Effector CD8-positive, alpha-beta T cell (primary cell): ENCODE results near the gene CFAP43.
"Not testable (repeated sequence)": the region's sequence is repeated elsewhere in the genome, so short reads cannot be mapped to it uniquely, and the experiment has no call there.

Experiments
- DNase-seq: peaks from one replicate; lab custom pipeline; 2025; lab: John Stamatoyannopoulos, UW

The CFAP43 gene

GRCh38 chr10:104232613-104233102, 494 bp upstream of the CFAP43 start:
- no peak for DNase-seq

DNA sequence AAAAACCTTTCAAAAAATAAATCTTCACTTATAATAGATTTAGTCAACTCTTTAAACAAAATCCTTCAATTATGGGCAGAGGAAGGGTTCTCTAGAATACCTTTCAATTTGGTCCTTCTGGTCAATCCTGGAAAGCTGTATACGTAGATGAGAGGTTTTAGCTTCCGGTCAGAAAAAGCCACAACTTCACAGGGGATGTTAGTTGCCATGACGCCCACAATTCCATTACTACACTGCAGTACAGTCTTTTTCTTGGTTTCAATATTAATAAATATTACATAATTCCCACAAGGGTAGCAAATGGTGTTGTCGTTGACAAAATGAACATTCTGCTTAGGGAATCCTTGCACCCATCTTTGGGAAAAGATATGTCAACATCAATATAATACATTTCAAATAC, 1.7 kb downstream of the CFAP43 start:
- DNase-seq = no peak

DNA sequence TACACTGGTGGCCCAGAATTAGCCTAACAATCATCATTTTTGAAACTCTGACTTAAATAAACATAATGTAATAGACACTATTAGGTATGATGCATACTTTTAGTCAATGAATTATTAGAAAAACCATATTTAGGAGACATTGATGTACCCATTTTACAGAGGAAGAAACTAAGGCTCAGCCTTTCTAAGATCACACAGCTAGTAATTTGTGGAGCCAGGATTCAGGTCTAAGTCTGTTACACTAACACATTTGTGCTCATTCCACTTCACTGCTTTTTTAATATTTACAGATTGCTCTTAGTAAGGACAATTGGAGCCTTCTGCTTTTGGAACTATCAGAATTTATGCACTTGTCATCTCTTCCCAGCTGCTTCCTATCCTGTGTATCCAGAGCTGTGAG, 8.9 kb downstream of the CFAP43 start:
- no peak for DNase-seq

DNA sequence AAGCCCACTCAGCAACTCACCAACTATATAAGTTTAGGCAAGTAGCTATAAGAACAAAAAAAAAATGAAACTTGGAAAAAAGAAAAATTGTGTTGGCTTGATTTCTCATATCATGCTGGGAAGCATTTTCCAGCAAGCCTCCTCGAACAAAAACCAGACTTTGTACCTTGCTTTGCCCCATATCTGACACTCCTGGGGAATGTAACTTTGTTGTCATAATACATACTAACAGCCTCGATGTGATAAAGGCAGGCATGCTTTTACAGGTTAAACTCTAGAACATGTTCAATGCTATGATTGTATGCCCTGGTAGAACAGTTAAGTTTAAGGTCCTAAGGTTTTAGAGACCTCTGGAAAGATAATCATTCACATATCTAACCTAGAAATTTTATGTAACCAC, 11.6 kb downstream of the CFAP43 start:
- DNase-seq = no peak

GRCh38 chr10:104218751-104219150, 13.4 kb downstream of the CFAP43 start:
- no peak for DNase-seq

- DNase-seq = no peak
Observed at GRCh38 chr10:104216631-104217030, 15.5 kb downstream of the CFAP43 start.

GRCh38 chr10:104209575-104210198, 22.5 kb downstream of the CFAP43 start:
- peak; percentile 19 for DNase-seq

DNA sequence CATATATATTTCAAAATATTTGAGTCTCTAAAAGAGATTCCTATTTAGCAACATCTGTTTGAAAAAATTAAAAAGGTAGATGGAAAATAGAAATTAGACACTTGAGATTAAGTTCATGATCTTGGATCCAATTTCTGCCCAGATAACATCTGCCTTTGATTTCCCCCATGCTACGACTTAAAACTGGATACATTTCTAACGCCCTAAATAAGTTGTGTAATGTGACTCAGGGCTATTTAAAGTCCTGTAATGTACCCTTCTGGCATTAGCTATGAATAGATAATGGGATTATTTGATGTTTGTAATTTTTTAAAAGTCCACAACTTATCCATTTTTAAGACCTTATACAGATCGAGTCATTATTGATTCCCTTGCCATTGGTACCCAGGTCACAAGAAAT, 23.4 kb downstream of the CFAP43 start:
- DNase-seq = no peak

DNA sequence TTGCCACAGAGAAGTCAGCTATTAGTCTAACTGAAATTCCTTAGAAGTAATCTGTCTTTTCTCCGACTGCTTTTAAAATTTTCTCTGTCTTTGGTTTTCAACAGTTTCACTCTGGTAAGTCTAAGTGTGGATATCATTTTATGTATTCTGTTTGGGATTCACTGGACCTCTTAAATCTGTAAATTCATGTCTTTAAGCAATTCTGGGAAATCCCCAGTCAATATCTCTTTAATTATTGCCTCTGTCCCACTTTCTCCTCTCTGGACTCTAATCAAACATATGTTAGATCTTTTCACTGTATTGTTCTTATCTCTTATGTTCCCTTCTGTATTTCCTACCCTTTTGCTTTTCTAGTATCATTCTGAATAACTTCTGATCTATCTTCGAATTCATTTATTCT, 29.9 kb downstream of the CFAP43 start:
- no peak for DNase-seq

GRCh38 chr10:104201636-104202035, 30.5 kb downstream of the CFAP43 start:
- no peak for DNase-seq

GRCh38 chr10:104199567-104199966, 32.6 kb downstream of the CFAP43 start:
- DNase-seq = no peak

DNA sequence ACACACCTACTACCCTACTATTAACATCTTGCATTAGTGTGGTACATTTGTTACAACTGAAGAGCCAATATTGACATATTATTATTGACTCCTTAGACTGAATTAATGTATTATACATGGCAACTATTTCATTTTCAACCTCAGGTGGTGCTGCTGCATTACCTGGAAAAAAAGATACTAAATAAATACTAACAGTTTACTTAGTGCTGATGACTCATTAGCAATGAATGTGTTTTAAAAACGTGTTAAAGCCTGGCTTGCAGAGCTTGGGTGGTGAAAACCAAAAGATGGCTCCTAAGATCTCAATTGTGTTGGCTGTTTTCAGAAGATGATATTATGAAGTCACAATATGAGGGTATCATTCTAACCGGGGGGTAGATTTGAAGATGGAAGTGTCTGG, 34.8 kb downstream of the CFAP43 start:
- no peak for DNase-seq

DNA sequence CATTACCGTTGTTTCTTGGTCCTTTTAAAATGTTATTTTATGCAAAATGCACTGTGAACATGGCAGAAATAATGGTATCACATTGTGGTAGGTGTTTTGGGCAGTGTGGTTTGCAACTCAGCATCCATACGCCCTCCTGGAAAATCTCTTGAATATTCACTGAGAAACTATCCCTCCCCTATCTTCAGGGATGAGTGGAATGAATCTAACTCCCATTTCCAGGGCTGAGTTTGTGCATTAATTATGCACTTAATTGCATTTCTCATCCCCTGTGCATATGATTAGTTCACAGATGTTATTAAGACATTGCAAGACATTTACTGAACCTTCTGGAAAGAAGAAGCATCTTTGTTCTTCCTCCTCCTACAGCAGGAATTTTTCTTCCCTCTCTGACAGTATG, 36.5 kb downstream of the CFAP43 start:
- DNase-seq = no peak

- no peak for DNase-seq
Observed at GRCh38 chr10:104193787-104194186, 38.4 kb downstream of the CFAP43 start.

DNA sequence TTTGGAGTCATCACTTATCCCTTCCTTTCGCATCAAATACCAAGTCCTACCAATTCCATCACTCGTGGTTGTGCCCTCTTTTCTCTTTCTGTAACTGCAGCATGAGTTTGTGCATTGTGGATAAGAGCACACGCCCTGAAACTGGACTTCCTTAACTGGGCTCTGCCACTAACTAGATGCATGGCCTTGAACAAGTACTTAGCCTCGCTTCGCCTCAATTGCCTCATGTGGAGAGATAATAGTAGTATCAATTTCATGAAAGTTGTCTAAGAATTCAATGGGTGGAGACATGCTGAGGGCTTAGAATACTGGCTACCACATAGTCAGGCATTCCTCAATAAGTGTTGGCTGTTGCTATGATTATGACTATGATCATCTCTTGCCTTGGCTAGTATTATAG, 41.5 kb downstream of the CFAP43 start:
- DNase-seq = no peak

DNA sequence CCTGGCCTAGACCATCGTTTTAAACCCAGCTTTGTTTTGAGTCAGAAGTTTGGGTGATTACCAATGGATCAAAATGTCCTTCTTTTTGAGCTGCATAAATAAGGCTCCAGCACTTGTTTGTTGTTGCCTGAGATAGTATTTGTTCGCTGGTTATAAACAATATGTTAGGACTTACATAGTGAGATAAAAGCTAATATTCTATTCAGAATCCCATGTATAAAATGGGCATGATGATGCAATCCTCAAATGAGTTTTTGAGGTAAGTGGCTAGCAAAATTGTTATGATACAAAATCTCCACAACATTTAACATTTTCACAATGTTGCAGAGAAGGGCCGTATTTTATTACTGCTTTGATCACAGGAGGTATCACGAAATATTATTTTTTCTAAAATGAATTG, 48.5 kb downstream of the CFAP43 start:
- DNase-seq = no peak

DNA sequence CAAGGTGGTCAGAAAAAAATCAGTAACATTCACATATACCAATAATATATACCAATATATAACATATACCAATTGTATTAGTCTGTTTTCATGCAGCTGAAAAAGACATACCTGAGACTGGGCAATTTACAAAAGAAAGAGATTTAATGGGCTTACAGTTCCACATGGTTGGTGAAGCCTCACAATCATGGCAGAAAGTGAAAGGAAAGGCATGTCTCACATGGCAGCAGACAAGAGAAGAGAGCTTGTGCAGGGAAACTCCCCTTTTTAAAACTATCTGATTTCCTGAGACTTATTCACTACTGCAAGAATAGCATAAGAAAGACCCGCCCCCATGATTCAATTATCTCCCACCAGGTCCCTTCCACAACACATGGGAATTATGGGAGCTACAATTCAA, 58.0 kb downstream of the CFAP43 start:
- not testable (repeated sequence) for DNase-seq

DNA sequence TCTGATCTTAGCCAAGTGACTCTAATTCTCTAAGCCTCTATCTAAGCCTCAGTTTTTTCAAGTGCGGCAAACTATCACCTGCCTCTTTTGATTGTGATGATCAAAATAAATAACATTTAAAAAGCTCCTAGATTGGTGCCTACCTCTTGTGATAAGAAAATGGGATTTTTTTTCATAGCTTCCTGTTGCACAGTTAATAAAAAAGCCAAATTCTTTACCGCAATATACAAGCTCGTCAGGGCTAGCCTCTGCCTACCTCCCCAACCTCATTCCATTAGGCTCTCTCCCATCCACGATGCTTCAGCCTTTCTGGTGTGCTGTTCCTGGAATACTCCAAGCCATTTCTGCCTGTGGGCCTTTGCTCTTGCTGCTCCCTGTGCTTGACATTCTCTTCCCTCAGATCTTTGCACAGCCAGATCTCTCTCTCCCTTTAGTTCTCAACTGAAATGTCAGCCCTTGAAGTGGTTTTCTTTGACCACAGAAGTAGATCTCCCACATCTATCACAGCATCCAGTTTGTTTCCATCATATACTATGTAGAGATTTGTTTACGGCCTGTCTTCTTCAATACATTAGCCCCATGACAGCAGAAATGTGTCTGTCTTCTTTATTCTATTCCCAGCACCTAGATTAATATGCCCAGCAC, 61.4 kb downstream of the CFAP43 start:
- DNase-seq = no peak

- no peak for DNase-seq
Observed at GRCh38 chr10:104155591-104155990, 76.6 kb downstream of the CFAP43 start.

DNA sequence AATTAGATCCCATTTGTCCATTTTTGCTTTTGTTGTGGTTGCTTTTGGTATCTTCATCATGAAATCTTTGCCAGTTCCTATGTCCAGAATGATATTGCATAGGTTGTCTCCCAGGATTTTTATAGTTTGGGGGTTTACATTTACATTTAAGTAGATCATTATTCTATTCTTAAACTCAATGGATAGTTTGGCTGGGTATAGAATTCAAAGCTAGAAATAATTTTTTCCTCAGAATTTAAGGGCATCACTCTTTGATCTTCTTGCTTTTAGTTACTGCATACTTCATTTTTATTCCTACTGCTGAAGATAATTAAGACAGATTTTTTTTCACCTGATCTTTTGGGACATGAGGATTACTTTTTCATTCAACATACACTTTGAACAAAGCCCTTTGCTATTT, 80.4 kb downstream of the CFAP43 start:
- DNase-seq = no peak

- no peak for DNase-seq
Observed at GRCh38 chr10:104150139-104150538, 82.0 kb downstream of the CFAP43 start.

- no peak for DNase-seq
Observed at GRCh38 chr10:104146882-104147281, 85.3 kb downstream of the CFAP43 start.

DNA sequence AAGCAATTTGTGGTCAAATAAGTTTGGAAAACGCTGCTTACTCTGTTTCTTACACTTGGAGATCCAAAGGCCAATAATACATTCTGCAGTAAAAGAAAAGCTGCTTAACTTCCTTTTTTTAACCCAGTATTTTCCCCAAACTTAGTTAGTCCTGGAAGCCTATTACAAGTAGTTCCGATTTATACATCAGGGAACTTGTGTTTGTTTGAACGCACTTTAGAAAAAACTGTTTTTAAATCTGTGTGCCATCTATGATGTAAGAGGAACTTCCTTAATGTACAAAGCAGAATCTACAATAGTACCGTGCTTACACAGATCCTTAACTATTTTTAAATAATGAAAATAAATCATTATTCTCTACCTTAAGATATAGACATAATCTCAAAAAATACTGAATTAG, 87.2 kb downstream of the CFAP43 start:
- DNase-seq = no peak

DNA sequence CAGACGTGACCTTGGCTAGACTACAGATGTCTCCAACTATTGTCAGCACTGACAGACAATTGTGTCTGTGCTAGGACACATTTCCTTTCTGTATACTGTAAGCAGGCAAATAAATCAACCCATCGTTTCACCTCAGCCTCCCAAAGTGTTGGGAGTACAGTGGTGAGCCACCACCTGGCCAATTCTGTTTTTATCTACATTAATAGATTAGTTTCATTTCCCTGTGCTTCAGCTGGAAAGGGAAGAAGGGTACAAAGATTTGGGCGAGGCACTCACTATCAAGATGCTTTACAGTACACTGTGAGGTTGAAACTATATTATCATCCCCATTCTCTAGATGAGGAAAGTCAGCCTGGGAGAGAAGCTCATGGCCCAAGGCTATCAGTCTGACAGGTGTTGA, 88.3 kb downstream of the CFAP43 start:
- no peak for DNase-seq
